ENCODE measurements around the gene SEMA5A.

The SEMA5A gene

DNA sequence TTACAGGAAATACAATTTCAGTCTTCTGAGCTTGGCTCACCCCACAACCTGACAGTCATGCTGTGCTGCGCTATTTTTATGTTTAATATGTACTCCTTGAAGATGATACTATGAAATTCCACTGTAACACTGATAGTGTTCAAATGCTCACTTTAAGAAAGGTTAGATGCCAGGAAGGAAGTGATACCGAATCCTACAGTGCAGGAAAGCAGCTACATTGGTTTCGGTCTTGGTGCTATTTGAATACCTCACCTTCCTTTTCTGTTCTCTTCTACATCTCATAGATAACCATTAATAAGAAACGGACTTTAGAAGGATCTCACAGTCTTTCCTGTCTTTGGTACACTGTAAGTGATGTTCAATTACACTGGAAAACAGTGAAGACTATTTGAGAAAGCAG is 117.6 kb downstream of the SEMA5A start:
- H3K4me3 ChIP-seq (ENCODE audit: low read length) = no peak overlapping the region
- DNase-seq (ENCODE audit: low read depth) = no peak
- TF ChIP-seq, protein P1, sequence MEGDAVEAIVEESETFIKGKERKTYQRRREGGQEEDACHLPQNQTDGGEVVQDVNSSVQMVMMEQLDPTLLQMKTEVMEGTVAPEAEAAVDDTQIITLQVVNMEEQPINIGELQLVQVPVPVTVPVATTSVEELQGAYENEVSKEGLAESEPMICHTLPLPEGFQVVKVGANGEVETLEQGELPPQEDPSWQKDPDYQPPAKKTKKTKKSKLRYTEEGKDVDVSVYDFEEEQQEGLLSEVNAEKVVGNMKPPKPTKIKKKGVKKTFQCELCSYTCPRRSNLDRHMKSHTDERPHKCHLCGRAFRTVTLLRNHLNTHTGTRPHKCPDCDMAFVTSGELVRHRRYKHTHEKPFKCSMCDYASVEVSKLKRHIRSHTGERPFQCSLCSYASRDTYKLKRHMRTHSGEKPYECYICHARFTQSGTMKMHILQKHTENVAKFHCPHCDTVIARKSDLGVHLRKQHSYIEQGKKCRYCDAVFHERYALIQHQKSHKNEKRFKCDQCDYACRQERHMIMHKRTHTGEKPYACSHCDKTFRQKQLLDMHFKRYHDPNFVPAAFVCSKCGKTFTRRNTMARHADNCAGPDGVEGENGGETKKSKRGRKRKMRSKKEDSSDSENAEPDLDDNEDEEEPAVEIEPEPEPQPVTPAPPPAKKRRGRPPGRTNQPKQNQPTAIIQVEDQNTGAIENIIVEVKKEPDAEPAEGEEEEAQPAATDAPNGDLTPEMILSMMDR (conservative IDR thresholded peaks at IDR 0.05; ENCODE audit: low read length) = no peak

DNA sequence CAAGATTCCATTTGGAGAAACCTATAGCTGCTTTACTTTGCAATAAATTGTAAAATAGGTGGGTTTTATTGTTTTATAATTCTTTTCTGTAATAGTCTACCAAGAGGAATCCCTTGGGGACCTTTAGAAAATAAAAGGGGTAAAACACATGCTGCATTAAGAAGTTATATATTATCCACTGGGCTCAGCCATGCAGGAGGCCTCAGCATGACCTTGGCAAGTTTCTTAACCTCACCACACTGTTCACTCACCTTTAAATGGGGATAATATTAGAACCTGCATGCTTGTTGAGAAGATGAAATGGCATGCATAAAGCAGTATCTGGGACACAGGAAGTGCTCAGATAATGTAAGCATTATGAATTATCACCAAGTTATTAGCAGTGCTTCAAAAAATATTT is 120.2 kb downstream of the SEMA5A start:
- TF ChIP-seq, protein P1 (conservative IDR thresholded peaks at IDR 0.05; ENCODE audit: low read length) = no peak
- DNase-seq (ENCODE audit: low read depth) = no peak
- H3K4me3 ChIP-seq (ENCODE audit: low read length) = no peak overlapping the region

DNA sequence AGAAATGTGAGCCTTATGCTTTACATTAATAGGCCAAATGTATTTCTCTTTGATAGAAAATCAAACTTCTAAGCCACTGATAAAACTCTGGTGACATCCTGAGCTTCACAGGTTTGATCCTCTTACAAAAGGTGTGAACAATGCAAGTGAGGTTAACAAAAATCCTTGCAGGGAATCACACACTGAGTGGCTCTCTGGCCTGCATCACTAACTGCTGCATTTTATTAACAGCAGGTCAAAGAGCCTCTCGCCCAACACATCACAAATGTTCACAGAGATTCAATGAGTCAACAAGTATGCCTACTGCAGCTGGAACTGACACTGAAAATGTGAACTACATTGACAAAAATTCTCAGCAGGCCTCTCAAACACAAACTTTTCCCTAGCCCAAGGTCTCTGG is 122.3 kb downstream of the SEMA5A start:
- TF ChIP-seq, protein P1 (conservative IDR thresholded peaks at IDR 0.05; ENCODE audit: low read length) = no peak
- DNase-seq (ENCODE audit: low read depth) = peak; percentile 55
- H3K4me3 ChIP-seq (ENCODE audit: low read length) = no peak overlapping the region

DNA sequence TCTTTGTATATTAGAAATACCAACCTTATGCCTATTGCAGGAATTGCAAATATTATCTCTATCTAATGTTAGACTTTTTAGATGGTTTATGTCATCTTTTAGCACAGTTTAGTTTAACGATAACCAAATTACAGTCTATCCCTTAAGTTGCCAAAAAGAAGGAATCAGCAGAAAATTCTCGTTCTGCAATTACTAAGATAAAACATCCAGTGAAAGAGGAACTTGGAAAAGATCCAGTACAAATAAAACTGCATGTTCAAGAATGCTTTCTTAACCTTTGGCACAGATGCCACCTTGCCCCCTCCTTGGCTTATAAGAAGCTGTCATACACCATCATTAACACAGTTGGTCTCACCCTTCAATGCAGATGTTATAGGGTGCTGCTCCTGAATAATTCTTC is 124.0 kb downstream of the SEMA5A start:
- no peak for DNase-seq (ENCODE audit: low read depth)
- no peak overlapping the region for H3K4me3 ChIP-seq (ENCODE audit: low read length)
- TF ChIP-seq, protein P1 (conservative IDR thresholded peaks at IDR 0.05; ENCODE audit: low read length) = no peak

DNA sequence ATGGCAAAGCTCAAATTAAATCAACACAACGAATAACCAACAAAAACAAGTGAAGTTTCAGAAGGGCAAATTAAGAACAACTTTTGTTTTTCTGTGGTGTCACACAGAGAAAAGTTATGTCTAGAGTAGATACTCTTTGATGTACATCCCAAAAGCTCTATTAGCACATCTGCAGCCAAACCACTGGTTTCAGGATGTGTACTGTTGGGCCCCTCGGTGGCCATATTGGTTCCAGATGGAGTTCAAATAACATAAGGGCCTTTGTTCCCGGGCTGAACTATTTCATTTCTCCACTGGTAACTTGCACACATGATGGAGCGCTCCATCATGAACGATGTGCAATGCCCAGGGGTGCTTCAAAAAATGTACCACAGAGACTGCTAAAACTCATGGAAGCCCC is 126.1 kb downstream of the SEMA5A start:
- DNase-seq (ENCODE audit: low read depth) = no peak
- TF ChIP-seq, protein P1 (conservative IDR thresholded peaks at IDR 0.05; ENCODE audit: low read length) = no peak
- no peak overlapping the region for H3K4me3 ChIP-seq (ENCODE audit: low read length)

DNA sequence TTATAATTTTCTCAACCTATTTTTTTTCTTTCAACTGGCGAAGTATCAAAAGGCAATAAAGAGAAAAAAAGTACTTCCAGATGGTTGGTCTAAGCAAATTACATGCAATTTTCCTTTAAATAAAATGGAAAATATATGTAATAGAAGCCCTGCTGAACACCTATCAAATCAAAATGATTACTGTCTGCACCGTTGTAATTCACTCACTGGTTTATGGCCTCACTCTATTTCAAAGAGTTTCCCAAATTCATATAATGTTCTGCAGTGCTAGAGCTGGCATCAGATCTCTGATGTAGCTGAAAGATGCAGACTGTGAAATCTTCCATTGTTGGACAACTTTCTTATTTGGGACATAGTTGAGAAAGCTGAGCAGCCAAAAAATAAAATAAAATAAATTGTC is 130.3 kb downstream of the SEMA5A start:
- TF ChIP-seq, protein P1 (conservative IDR thresholded peaks at IDR 0.05; ENCODE audit: low read length) = no peak
- DNase-seq (ENCODE audit: low read depth) = no peak
- H3K4me3 ChIP-seq (ENCODE audit: low read length) = no peak overlapping the region

DNA sequence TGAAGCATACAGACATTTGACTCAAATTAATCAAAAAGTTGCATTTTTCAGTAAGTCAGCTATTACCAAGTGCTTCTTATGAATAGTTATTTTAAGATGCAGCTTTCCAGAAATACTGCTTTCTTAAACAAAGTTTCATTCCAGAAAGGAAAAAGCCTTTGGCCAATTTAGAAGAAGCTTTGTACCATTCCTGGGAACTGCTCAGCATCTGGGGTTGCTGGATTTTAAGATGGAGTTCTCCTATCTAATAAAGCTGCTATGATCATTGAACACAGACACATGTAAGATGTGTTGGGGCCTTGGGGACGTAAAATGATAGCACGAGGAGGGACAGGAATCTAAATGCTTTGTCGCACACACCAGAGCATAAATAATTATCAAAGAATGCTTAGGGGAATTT is 130.8 kb downstream of the SEMA5A start:
- TF ChIP-seq, protein P1 (conservative IDR thresholded peaks at IDR 0.05; ENCODE audit: low read length) = no peak
- no peak for DNase-seq (ENCODE audit: low read depth)

More for the DNA sequence above, 130.8 kb downstream of the SEMA5A start:
- H3K4me3 ChIP-seq (ENCODE audit: low read length) = no peak overlapping the region
